ENCODE results near the gene PPP1R15B. TPM values are rescaled to one million over a fixed set of nuclear protein-coding genes. Genes with fewer than 3 reads are reported as not detected.
A peak's percentile ranks its signal among the peaks of the same experiment; 100 is the strongest.

PPP1R15B gene
- total RNA-seq, 1 donor from 2014 or later = 36.1 TPM

DNA sequence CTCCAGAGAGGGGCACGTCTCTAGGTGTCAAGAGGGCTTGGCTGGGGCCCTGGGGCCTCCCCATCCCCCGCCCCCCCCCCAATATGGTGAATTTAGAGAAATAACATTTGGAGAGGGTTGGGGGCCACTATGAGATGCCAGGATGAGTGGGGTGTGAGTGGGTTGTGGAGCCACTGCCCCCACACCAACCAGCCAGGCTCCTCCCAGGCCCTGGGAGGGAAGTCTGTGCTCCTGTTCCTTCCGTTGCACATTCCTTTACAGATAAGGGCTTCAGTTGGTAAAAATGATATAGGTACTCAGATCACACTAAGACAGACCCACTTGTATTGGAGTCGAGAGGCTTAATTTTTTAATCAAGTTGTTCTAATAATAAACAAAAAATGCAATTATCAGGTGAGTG is 51.3 kb downstream of the PPP1R15B start:
- DNase-seq (ENCODE audit: low spot score in 2 of 2) = no peak
- Histone ChIP-seq H3K36me3 (no peaks in the 10 kb centered on the region), H3K27ac (no peak overlapping the region), H3K4me1 (peaks cover 2 to 4% of the 10 kb centered on the region in 2 donors), H3K9me3 (no peaks in the 10 kb centered on the region), H3K4me3 (no peak overlapping the region), H3K27me3 (no peaks in the 10 kb centered on the region)
- TF ChIP-seq CTCF (IDR thresholded peaks at IDR 0.05) = no peak
- intact Hi-C loops (cut with DNase I) = loop anchor here (5.0 to 10.0 kb wide), 2 partner anchors 148 to 496 kb away; partner anchors contain the start of genes GOLT1A and SNRPE

DNA sequence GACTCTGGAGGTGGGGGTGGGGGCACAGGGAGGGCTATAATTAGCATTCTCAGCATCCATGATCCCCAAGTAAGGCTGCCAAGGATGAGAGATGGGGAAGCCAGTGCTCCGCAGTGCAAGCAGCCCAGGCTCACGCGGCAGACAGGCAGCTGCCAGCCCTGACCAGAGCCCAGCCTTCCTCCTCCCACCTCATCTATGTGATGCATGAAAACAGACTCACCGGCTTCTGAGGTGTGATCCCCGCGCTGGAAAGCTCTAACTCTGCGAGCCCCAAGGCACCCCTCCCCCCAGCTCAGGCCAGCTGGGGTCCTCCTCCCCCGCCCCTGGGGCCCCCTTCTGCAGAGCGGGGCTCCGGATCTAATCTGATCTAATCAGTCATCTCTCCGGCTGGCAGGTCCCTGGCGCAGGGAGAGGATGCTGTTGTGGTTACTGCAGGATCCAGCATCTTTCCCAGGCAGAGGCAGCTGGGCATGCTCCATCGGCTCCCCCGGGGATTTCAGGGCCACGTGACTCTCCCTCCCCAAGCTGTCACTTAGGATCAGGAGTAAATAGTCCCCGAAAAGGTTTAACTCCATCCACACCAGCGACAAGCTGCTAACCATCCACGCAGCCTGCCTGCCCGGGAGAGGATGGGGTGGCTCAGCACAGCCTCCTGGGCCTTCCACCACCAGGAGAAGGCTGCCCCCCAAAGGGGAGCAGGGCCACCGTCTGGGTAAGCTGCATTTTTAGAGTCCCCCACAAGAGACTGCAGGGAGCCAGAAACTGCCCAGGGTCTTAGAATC is 52.0 kb downstream of the PPP1R15B start, which contains the start of gene PLEKHA6:
PLEKHA6 (minus strand) TSS at position 456 of the 782 bp plus-strand sequence. CDS start 86,202 bp downstream, outside the sequence.
- H3K36me3 ChIP-seq = no peaks in the 10 kb centered on the region
- no peaks in the 10 kb centered on the region for H3K27me3 ChIP-seq
- TF ChIP-seq CTCF (IDR thresholded peaks at IDR 0.05) = no peak
- no peak within 1 kb of the TSS for H3K4me3 ChIP-seq
- peaks cover 2 to 4% of the 10 kb centered on the region in 2 donors for H3K4me1 ChIP-seq
- H3K27ac ChIP-seq = no peak within 1 kb of the TSS
- no peaks in the 10 kb centered on the region for H3K9me3 ChIP-seq
- intact Hi-C loops (cut with DNase I) = loop anchor here (5.0 to 10.0 kb wide), 2 partner anchors 147 to 495 kb away; partner anchors contain the start of genes GOLT1A and SNRPE
- DNase-seq (ENCODE audit: low spot score in 2 of 2) = no peak

GRCh38 chr1:204359131-204359473 is 52.5 kb downstream of the PPP1R15B start:
- Histone ChIP-seq H3K27me3 (no peaks in the 10 kb centered on the region), H3K4me3 (no peak overlapping the region), H3K4me1 (peaks cover 2 to 4% of the 10 kb centered on the region in 2 donors), H3K36me3 (no peaks in the 10 kb centered on the region), H3K9me3 (no peaks in the 10 kb centered on the region), H3K27ac (no peak overlapping the region)
- no peak for TF ChIP-seq CTCF (IDR thresholded peaks at IDR 0.05)
- intact Hi-C loops (cut with DNase I) = no loop called here
- DNase-seq (ENCODE audit: low spot score in 2 of 2) = no peak

GRCh38 chr1:204358605-204359004 is 53.0 kb downstream of the PPP1R15B start:
- Histone ChIP-seq H3K4me1 (peaks cover 2 to 4% of the 10 kb centered on the region in 2 donors), H3K36me3 (no peaks in the 10 kb centered on the region), H3K27me3 (no peaks in the 10 kb centered on the region), H3K9me3 (no peaks in the 10 kb centered on the region), H3K27ac (no peak overlapping the region), H3K4me3 (no peak overlapping the region)
- intact Hi-C loops (cut with DNase I) = no loop called here
- DNase-seq (ENCODE audit: low spot score in 2 of 2) = no peak
- TF ChIP-seq CTCF (IDR thresholded peaks at IDR 0.05) = no peak

DNA sequence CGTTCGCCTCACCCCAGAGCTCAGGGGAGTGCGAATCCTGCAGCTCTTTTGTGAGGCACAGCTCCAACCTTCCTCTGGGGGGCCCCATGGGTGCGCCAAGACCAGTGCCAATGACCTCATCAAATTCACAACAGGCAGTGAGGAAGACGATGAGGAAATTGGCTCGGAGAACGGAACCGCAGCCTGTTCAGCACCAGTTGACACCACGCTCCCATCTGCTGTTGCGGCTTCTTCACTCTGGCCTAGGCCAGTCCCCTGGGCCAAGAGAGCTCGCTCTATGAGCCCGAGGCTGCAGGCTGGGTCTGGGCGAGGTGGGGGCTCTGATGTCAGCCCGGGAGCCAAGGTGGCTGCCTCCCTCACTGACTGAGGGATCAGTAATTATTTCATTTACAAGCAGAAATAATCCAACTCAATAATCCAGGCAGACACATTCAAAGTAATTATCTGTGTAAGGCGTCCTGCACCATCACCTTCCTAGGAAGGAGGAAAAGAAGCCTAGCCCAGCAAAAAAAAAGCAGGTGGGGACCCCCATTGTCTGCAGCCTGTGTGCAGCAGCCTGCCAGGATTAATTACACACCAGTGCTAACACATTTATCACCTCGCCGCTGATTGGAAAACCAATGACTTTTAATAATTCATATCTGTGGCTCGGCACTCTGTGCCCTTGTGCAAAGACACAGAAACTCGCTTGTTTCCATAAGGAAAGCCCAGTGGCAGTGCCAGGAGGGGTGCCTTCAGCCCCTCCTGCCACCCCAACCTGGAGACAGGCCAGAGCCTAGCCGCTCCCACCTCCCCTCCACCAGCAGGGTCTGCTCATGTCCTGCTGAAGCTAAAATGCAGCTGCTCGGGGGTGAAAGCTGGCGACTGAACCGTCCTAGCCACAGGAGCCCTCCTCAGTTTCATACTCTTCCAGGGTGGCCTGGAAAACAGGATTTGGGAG is 53.8 kb downstream of the PPP1R15B start:
- Histone ChIP-seq H3K27me3 (no peaks in the 10 kb centered on the region), H3K4me1 (no peaks in the 10 kb centered on the region), H3K36me3 (no peaks in the 10 kb centered on the region), H3K4me3 (no peak overlapping the region), H3K27ac (no peak overlapping the region), H3K9me3 (no peaks in the 10 kb centered on the region)
- no peak for DNase-seq (ENCODE audit: low spot score in 2 of 2)
- intact Hi-C loops (cut with DNase I) = no loop called here
- peak in 1 of 3 experiments; percentile 7 for TF ChIP-seq CTCF (IDR thresholded peaks at IDR 0.05)

Data from ascending aorta (tissue), 2 donors.